GM21717 (cell line): ENCODE data around the gene CARNS1.

Experiments
- ATAC-seq: cut with Tn5 transposase; IDR thresholded peaks from one replicate; pipeline ENCODE4 v1.9.1; 2021; ENCODE audit warnings: mild to moderate bottlenecking, moderate library complexity; ENCODE audit not compliant: unreplicated experiment

The CARNS1 gene

DNA sequence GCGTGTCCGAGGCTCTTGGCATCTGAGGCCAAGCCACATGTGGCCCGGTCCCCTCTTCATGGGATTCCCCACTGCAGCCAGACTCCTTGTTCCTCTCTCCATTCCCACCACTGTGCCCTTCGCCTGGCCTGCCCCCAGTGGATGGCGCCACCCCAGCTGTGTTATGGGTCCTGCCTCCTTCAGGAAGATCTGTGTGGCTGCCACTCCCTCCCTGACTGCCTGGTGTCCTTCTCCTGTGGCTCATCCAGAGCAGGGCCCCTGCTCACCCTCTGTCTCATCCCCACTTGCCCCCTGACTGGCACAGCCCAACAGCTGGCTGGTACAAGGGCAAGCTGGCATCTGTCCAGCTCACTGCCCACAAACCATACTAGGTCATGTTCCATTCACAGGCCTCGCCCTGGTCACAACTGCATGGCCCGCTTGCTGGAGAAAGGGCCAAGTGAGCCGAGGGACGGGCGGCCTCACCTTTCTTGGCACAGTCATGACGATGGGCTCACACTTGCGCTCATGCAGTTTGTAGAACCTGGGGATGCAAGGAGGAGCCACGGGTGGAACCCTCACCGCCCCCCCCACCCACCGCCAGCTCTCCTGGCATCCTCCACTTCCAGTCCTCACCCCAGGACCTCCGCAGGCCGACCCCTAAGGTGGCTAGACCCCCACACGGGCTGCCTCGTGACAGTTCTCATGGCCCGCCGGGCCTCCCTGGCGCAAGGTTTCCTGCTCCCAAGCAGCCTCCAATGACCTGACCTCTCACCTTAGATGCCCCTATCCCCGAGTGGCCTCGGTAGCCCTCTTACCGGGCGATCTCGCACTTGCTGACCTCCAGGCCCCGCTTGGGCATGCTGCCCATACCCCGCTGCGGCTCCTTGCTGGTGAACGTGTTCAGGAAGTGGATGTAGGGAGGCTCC is 24.1 kb downstream of the CARNS1 start:
- ATAC-seq = no peak

DNA sequence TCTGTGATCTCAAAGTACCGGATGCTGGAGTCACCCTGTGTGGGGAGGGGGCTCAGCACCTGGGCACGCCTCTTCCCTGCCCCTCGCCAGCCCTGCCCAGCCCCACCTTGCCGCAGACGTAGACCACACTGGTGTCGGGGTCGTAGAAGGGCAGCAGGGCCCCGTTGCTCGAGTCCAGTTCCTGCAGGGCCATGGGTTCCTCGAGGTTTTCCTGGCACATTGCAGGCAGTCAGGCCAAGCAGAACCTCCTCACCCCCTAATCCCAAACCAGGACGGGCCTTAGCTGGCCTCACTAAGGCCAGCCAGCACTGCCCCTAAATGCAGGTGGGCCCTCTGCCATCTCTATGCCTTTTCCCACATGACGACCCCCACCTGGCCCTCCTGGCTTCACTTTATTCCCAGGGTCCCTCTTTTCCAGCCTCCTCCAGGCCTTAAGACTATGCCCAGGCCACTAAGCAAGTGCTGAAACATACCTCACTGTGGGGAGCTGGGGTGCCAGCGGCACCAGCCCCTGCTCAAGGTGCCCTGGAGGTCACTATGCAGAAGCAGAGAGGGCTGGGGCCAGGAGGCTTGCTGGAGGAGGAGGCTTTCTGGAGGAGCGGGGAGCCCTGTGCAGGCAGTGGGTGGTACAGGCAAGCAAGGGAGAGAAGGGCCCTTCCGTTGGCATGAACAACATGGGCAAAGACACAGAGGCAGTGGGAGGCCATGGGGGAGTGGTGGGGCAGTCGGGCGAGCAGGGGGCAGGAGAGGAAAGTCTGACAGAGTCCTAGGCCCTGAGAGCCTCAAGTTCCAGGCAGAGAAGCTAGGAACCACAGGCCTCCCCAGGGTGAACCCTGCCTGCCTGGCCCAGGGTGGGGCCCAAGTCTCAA is 25.0 kb downstream of the CARNS1 start:
- ATAC-seq = no peak

DNA sequence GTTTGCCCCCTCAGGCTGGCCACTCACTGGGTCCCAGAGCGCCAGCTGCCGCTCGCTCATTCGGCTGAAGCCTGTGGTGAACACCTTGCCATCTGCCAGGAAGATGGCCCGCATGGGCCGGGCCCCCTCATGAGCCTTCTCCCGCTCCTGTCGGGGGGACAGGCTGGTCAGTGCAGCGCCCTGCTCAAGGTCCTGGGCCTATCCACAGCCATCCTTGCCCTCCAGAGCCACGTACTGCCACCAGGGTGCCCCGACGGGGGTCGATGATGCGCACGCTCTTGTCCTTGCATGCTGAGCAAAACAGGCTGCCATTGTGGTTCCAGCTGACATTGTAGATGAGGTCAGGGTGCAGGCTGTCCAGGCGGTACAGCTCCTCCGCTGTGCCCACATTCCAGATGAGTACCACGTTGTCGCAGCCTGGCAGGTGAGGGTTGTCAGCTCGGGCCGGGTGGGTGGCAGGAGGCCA is 25.7 kb downstream of the CARNS1 start:
- no peak for ATAC-seq

DNA sequence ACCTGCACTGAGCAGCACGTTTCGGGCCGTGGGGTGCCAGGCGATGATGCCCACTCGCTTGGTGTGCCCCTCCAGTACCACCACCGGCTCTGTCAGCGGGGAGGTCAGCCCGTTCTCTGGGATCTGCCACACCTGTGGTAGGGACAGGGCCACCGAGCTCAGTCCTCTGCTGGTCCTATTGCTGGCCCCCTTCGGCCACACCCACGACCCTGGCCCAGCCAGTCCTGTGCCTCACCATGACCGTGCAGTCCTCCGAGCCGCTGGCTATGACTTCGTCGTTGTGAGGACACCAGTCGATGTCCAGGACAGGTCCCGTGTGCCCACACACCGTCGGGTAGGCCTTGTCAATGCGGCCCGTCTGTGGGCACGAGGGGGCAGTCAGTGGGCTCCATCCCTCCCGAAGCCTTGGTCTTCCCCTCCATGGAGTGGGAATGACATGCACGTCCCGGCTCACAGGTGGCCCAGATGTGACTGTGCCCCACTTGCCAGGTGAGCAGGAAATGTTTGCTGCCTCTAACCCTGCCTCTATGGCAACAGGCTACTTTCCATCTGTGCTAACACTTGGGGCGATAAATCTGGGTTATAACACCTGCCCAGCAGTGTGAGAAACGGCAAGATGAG is 26.4 kb downstream of the CARNS1 start:
- no peak for ATAC-seq

DNA sequence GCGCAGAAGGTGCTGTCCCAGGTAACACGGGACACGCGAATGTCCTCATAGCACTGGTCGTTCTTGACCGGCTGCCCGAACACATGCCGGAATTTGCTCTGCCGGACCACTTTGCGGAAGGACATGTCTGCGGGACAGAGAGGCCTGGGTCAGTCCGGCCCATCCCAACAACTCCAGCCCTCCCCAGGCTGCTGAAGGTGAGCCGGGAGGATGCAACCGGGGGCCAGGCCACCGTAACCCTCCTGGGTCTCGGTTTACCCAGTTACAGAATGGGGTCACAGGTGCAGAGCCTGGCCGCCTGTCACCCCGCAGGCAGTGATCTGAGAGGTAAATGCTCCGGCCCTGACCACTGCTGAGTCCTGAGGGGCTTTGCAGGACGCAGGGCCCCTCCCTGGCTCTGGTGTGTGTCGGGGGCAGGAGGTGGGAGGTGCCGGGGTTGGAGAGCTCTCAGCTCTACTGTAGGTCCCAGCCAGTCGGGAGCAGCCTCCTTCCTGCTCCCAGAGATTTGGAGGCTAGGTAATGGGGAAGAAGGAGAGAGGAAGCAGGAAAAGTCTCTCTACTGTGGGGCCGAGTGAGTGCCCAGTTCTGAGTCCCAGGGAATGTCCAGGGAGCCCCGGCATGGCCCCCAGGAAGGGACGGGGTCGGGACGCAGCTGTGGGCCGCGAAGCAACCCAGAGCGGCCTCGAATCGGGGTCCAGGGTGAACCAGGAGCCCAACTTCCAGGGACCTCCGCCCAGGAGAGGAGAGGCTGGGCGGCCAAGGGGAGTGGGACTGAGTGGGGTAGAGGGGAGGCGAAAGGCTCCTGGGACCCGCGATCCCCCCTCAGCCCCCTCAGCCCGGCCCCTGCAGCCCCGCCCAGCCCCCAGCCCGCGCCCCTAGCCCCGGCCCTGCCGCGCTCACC is 27.3 kb downstream of the CARNS1 start:
- no peak for ATAC-seq

DNA sequence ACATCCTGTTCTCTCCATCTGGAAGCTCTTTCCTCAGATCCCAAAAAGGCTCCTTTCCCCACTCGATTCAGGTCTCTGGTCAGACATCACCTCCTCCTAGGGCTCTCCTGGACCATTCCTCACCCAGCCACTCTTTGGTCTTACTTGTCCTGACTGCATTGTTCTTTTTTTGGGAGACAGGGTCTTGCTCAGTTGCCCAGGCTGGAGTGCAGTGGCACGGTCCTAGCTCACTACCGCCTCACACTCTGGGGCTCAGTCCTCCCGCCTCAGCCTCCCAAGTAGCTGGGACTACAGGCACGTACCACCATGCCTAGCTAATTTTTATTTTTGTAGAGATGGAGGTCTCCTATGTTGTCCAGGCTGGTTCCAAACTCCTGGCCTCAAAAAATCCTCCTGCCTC is 30.0 kb downstream of the CARNS1 start:
- ATAC-seq = no peak

DNA sequence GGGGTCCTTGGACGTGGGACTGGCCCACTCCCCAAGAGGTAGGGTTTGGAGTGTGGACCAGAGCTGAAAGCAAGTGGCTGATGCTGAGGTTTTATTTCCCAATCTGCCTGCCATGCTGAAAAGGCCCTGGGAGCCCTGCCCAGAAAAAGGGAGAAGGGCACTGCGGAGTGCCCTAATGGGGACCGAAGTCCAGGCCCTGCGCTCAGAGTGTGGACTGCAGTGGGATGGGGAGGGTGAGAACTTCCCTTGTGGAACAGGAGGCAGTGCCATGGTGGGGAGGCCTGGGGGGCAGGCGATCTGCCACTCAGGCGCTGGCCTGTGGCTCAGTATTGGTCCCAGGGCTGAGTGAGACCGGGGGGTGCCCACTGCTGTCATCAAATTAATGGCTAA is 32.7 kb downstream of the CARNS1 start:
- ATAC-seq = no peak

DNA sequence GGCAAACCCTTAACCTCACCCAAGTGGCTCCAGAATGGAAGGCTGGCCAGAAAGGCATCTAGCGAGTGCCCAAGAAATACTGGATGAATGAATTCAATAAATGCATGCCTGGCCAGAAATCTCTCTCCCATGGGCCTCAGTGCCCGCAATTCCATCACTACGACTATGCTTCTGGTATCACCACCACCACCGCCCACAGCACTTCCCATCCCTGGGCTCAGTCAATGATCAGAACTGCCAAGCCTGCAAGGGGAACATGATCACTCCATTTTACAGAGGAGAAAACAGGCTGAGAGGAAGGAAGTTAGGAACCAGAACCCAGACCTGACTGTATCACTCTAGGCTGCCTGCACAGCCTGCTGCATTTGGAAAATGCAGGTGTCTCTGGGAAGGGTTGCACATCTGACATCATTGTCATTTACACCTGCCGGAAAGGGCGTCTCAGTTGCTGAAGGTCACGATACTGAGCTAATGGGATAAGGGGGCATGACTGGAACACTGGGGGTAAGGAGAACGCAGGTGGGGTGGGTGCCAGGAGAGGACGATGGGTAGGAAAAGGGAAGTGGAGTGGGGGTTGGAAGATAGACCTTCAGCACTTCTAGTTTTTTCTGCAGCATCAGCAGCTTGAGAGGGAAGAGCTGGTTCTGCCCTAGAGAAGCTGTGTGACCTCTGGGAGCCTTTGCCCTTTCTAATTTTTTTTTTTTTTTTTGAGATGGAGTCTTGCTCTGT is 33.8 kb downstream of the CARNS1 start:
- ATAC-seq = no peak

DNA sequence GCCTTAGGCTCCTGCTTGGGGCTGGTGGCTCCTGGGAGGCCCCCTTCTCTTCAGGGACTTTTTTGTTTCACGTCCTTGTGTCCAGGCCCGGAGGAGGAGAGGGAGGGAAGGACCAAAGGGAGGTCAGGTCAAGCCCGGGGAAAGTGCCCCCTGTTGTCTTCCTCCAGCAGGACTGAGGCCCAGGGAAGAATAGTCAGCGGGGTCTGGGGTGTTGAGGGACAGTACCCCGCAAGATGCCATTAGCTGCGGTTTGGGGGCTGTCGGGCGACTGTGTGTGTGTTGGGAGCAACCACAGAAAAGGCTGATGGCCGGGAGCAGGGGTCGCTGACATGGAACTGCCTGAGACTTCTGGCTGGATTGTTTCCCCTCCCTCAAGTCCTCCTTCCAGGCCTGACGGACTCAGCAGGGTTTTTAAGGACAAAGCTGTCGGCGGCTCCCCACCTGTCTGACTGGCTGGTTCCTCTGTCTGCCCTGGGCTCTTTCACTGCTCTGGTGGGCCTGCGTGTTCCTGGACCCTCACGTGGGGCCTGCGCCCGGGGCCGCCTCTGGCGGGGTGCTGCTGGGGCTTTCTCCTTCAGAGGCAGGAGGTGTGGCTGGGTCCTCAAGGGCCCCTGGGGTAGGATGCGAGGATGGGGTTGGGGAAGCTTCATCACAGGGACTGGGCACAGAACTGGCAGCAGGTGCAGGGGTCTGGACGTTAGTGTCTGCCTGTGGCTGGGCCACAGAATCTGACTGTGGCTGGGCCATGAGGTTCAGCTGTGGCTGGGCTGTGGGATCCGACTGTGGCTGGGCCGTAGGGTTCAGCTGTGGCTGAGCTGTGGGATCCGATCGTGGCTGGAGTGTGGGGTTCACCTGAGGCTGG is 35.5 kb downstream of the CARNS1 start:
- ATAC-seq = no peak

DNA sequence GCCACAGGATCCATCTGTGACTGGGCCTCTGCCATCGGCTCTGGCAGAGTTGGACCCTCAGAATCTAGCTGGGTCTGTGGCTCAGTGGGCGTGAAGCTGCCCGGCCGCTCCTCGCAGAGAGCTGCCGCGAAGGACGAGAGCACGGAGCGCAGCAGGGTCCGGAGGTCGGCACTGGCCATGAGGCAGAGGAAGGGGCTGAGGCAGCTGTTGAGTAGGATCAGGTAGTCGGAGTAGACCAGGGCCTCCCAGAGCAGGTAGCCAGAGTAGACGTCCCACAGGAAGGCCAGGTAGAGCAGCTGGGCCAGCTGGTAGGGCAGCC is 36.1 kb downstream of the CARNS1 start:
- ATAC-seq = no peak

DNA sequence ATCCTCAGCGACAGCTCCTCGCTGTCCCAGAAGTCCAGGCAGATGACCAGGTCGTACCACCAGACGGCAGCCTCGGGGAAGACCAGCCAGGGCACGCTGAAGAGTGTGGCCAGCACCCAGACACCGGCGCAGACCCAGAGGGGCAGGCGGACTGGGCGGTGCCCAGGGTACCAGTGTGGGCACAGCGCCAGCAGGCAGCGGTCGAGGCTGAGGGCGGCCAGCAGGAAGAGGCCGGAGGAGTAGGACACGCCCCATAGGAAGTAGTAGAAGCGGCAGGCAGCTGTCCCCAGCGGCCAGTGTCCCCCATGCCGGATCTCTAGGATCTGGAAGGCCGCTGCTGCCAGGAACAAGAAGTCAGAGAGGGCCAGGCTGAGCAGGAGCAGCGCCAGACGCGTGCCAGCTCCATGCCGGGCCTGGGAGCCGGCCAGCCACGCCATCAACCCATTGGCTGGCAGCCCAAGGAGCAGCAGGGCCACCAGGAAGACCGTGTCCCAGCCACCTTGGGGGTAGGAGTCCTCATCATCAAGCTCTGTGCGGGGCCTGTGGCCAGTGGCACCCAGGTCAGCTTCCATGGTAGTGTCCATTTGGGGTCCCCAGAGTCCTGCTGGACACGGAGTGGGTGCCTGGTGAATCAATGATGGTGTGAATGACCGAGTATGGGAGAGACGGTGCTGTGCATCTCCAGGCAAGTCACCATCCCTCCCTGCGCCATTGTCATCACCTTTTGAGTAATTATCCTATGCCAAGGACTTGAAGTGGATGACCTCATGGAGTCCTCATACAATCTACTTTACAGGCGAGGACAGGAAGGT is 36.9 kb downstream of the CARNS1 start, which contains the start of gene GPR152:
Gene GPR152 (minus strand): TSS at position 589 of the 812 bp plus-strand sequence. CDS start 5 bp downstream, at position 584.
- ATAC-seq = no peak

DNA sequence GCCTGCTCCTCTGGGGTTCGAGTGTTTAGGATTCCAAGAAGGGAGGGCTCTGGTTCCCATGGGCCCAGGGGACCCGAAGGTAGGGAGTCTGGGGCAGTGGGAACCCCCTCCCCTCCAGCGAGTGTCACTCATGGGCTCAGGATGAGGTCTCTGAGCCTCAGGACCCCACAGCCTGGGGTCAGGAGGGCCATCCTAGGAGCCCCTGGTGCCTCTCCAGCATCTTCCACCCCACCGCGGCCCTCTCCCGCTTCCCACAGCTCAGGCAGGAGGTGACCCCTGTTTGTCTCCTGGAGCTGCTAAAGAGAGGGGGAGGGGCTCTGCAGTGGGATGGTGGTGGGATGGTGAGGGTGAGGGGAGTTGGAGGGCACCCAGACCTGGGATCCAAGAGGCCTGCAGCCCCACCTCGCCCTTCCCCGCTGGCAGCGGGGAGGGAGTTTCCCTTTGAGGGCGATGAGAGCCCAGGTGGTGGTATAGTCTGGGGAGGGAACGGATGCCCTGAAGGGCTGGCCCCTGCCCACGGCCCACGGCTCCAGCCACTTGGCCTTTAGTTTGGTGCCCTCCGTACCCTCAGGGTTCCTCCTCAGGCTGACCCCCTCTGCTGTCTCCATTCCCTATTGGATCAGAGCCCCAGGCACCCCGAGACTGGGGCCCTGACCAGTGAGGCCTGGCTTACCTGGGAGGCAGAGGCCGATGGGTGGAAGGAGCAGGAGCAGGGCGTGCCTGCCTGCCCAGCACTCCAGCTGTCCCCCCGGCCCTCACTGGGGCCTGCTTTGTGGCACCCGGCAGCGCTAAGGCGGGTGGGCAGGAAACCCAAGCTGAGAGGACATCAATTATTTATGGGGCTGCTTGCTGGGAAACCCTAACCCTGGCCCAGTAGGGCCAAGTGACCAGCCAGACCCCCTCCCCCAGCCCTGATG is 38.6 kb downstream of the CARNS1 start:
- no peak for ATAC-seq

DNA sequence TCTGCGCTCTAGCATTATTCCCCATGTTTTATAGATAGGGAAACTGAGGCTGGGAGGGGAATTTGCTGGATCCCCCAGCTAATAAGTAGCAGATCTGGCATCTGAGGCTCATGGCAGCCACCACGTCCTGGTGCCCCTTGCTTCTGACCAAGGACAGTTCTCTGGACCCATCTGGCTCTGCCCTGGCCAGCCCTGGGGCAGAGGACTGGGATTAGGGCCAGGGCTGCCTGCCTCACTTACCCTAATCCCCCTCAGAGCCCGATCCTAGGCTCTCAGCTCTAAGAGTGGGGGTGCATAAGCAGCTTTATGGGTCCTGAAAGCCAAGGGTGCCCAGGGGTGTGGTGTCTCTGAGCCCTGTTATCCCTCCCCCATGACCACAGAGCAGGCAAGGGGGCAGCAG is 39.6 kb downstream of the CARNS1 start, which contains the start of gene CABP4:
Gene CABP4 (plus strand): TSS at position 301 of the 400 bp plus-strand sequence. CDS start 70 bp downstream, at position 371.
- no peak for ATAC-seq

DNA sequence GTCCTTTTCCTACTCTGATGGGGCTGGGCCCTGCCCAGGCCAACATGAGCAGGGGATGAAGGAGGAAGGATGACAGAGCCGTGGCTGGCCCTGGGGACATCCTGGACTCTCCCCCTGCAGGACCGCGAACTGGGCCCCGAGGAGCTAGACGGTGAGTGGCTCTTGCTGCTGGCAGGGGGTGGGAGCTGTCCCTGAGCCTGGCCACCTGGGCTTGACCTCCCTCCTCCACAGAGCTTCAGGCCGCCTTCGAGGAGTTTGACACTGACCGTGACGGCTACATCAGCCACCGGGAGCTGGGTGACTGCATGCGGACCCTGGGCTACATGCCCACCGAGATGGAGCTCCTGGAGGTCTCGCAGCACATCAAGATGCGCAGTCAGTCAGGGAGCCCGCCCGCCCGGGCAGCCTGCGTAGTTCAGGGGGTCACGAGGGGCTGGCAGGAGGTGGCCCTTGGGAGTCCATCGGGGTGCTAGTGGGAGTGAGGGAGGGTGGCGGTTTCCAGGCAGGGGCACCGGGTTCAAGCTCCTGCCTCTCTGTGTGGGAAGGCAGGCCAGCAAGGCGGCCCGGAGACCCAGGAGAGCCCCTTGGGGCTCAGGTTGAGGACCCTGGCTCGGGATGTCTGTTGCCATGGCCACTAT is 40.7 kb downstream of the CARNS1 start:
- ATAC-seq = no peak

DNA sequence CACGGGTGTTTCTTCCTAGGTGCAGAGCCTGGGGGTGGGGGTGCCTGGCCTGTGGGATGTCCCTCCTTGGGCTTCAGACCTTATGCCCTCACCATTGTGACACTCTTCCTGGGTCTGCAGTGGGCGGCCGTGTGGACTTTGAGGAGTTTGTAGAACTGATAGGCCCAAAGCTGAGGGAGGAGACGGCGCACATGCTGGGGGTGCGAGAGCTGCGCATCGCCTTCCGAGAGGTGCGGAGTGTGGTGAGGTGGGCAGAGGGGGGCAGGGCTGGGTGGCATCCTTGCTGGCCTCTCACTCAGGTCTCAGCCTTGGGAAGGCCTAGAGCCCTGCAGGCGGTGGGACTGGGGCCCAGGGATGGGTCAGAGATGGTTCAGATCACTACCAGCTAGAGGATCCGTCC is 42.0 kb downstream of the CARNS1 start:
- no peak for ATAC-seq

DNA sequence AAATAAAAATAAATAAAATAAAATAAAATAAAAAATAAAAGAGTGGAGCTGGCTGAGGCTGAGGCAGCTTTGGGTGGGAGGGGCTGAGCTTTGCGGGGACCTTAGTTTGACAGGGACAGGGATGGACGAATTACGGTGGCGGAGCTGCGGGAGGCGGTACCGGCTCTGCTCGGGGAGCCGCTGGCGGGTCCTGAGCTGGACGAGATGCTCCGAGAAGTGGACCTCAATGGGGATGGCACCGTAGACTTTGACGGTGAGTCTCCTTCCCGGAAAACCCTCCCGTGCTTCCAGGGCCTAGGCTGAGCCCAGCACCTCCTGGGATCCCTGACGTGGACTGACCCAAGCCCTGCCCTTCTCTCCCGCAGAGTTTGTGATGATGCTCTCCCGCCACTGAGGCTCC is 42.8 kb downstream of the CARNS1 start:
- no peak for ATAC-seq
